ENCODE results near the gene PRKCZ.

- TF ChIP-seq ZNF274 (IDR thresholded peaks at IDR 0.05; ENCODE audit: low read depth, low read length), result no peak
- TF ChIP-seq YY1 (IDR thresholded peaks at IDR 0.05; ENCODE audit: insufficient read depth, insufficient read length), result no peak
- TF ChIP-seq SUZ12 (IDR thresholded peaks at IDR 0.05; ENCODE audit: extremely low read depth, insufficient read depth, insufficient read length), result no peak
Observed at GRCh38 chr1:2042830-2043773, 7.1 kb upstream of the PRKCZ start.

All from NT2/D1 (cell line).